UCSD-AML1 (cell line): ENCODE results near the gene PLEKHM3.
"Not testable (repeated sequence)": the region's sequence is repeated elsewhere in the genome, so short reads cannot be mapped to it uniquely, and the experiment has no call there.

Experiments
- DNase-seq: peaks from one replicate; lab custom pipeline; 2025; ENCODE audit not compliant: unreplicated experiment; lab: John Stamatoyannopoulos, UW

Gene PLEKHM3

DNA sequence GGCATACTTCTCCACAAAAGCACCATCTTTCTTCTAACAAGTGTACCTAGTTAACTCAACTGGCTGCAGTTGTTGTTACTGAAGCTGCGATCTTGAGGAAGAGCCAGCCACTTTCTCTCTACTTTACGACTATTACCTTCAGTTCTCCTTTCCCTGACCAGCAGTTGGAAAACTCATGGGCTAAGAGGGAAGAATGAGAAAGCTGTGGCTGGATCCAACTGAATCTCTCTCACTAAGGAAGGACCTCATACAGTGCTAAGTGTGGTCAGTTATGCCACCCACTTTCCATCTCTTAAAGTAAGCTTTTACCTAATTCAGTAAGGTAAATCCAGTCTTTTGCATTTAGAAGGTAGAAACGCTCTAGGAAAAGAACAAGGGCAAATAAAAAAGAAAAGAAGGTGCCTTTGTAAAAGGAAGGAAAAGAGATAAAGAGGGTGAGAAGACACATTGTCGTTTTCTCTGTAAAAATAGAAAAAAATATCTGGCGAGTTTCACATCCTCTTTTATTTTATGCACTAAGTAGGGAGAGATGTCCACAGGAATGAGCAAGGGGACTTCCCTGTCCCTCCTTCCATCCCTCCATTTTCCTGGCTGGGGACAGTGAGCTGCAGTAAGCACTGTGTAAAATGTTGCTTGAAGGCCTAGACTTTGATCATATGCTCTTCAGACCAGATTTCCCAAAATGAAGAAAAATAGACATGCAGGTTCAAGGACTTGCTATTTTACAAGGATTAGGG lies 73.4 kb downstream of the PLEKHM3 start:
- no peak for DNase-seq

DNA sequence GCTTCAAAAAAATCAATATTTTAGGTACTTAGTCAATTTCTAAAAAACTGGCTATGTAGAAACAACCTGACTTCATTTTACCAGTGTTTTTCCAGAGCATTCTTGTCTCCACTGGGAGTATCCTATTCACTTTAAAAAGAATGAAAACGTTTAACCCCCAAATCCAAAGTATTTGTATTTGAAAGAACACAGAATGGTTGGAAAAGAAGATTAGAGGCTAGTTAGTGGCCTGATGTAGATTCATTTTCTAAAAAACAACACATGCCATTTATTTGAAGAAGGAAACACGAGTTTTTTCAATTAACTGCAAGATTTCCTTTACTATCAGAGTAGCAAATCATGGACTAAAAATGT lies 74.6 kb downstream of the PLEKHM3 start:
- no peak for DNase-seq

DNA sequence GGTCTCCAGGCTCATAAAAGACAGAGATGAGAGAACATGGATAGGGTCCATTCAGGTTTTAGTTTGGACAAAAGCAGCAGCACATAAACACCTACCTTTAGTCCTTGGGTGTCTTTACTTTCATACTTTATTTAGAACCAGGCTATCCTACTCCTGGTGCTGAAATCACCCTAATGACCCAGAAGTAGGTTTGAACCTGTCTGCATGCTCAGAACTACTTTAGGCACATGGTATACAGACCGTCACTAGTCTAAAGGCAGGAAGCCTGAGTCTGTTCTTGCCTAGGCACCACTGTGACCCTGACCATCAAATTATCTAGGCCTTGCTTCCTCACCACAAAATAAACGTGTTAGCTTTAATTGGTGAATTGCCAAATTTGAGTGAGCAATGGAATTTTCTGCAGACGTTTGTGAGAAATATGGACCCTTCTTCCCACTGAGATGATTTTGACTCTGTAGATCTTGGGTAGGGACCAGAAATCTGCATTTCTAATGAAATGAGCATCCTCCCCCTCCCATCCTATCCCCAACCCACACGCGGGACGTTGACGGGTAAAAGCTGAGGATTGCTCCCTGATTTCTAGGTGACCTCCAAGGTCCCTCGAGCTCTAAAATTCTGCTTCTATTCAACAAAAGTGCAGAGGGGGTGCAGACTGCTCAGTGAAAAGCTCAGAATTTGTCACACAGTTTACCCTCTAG lies 75.1 kb downstream of the PLEKHM3 start:
- no peak for DNase-seq

DNA sequence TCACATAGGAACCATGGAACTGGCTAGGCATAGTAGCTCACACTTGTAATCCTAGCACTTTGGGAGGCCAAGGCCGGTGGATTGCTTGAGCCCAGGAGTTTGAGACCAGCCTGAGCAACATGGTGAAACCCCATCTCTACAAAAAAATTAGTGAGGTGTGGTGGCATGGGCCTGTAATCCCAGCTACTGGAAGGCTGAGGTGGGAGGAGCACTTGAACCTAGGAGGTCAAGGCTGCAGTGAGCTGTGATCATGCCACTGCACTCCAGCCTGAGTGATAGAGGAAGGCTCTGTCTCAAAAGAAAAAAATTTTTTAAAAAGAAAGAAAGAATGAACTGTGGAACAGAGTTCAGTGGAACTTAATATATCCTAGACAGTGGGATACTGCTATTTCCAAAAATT lies 76.1 kb downstream of the PLEKHM3 start:
- not testable (repeated sequence) for DNase-seq

DNA sequence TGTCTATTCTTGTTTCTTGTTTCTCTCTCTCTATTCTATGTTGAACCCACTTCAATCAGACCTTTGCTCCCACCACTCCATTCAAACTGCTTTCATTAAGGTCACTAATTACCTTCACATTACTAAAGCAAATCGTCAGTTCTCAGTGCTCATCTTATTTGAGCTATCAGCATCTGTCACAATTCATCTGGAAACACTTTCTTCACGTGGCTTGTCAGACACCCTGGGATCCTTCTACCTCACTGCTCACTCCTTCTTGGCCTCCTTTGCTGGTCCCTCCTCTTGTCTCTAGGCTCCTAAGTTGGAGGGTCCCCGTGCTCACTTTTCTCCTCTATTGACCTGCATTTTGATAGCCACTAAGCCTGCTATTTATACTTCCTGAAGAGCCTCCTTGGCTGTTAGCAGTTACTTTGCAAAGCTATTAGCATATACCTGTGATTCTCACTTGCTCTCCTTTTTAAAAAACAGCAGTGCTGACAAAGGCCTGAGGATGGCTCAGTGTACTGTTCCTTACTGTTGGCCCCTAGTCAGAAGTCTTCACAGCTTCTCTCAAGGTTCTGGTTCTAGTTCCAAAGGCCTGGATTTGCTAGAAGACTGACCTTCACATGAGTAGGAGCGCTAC lies 80.2 kb downstream of the PLEKHM3 start:
- no peak for DNase-seq

DNA sequence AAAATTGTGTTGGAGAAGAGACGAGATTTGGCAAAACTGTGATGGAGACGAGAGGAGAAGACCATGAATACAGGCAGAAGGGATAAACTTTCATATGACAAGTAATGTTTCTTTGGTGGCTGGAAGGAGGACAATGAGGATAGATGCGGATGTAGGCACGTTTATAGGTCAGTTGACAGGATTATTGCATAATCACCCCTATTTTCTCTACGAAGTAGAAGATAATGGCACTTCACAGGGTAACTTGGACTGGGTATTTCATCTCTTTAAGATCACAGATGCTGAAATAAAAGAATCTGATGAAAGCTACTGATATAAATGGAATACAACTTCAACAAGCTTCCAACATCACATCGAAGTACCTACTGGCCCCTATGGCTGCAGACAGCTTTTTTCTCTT lies 81.0 kb downstream of the PLEKHM3 start:
- no peak for DNase-seq

DNA sequence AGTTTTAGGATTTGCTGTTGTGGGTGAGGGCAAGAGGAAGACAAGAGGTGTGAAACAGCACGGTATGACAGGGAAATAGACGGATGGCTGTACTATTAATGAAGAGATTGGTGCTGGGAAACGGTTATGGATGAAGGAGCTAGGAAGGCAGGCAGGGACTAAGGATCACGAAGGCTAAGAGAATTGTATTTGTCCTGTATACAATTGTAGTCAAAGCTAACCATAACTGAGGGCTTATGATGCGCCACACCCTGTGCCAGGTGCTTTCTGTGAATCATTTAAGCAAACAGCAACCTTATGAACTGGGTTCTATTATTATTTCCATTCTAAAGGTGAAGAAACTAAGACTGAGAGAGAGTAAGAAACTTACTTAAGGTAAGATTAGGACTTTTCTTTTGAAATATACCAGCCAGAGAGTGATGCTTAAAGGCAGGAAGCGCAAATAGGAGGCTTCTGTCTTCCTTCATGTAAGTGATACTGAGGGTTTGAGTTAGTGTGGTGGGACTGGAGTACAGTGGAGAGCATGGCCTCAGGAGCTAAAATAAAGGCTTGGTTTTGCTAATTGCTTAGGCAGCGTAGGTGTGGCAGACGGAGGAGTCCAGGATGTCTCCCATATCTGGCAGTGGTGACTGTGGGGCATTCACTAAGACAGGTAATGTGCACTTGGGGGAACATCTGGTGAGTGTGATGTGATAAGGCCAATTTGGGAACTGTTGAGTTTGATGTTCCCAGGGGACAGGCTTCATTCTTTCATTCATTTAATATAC lies 85.8 kb downstream of the PLEKHM3 start:
- DNase-seq = no peak

DNA sequence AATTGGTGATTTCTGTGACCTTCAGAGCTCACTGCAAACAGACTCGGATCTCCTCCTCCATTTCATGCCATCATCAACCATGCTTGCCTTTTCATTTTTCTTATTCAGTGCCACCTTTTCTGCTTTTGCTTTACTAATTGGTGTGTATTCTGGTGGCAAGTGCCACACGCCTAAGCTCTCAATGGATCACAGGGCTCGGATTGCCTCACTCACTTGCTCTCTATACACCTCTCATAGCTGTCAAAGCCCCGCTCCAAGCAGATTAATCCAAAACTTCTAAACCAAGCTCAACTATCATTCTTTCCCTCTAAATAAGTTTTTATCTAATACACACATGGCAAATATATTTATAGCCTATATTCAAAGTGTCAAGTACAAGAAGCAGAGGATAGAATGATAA lies 86.4 kb downstream of the PLEKHM3 start:
- no peak for DNase-seq

DNA sequence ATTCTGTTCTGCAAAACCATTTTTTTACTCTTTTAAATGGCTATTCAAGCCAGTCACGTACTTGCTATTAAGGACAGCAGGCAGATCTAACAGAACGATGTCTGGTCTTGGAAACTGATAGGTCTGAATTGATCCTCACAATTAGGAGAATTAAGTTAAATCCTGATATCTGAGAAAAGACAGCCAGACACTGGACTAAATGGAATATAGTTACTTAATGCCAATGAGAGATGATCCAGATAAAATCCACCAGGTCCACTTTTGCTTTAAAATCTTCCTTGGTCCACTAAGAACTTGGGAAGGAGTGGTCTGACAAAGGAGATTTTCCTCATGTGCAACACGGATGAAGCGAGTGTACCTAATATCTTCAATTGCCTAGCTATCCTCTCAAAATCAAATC lies 86.9 kb downstream of the PLEKHM3 start:
- no peak for DNase-seq

DNA sequence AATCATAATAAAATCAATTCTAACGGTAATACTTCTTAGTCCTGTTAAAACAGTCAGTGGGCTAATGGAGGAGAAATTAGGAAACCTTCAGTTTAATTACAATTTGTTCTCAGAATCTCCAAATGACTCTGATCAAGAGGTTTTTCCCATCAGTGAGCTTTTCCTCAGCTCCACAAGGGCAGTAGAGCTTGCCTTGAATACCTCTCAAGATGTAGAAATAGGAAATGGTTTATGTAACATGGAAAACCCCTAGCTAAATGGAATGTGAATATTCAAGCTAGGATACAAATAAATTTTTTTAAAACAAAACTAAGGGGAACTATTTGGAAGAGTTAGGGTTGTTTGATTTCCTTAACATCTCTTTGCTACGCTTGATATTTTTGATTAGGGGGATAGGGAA lies 87.5 kb downstream of the PLEKHM3 start:
- DNase-seq = no peak

DNA sequence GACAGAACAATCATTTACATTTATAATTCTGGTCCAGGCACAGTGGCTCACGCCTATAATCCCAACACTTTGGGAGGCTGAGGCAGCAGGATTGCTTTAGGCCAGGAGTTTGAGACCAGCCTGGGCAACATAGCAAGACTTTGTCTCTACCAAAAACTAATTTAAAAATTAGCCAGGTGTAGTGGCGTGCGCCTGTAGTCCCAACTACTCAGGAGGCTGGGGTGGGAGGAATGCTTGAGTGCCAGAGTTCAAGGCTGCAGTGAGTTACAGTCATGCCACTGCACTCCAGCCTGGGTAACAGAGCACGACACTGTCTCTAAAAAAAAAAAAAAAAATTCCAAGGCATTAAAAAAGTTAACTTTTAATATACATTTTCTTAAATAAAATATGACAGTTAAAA lies 88.1 kb downstream of the PLEKHM3 start:
- DNase-seq = no peak

DNA sequence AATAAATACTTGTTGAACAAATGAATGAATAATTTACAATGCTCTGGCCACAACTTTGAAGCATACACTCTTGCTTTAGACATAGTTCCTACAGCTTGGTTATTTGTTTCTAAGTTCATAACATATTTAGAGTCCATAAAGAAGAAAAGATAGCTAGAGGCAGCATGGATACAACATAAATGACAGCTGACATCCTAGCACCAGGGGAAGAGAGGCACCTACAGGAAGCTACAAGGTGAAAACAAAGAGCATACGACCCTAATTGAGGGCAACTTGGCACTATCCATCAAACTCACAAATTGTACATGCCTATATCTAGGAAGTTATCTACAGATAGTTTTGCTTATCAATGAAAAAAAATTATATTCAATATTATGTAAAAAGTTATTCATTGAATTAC lies 88.9 kb downstream of the PLEKHM3 start:
- DNase-seq = no peak

DNA sequence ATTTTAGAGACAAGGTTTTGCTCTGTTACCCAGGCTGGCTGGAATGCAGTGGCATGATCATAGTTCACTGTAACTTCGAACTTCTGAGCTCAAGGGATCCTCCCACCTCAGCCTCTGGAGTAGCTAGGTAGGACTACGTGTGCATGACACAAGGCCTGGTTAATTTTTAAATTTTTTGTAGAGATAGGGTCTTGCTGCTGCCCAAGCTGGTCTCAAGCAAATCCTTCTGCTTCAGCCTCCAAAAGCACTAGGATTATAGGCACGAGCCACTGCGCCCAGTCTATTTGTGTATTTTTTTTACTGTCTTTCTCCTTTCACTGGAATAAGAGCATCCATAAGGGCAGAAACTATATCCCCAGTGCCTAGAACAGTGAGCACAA lies 89.3 kb downstream of the PLEKHM3 start:
- DNase-seq = no peak

DNA sequence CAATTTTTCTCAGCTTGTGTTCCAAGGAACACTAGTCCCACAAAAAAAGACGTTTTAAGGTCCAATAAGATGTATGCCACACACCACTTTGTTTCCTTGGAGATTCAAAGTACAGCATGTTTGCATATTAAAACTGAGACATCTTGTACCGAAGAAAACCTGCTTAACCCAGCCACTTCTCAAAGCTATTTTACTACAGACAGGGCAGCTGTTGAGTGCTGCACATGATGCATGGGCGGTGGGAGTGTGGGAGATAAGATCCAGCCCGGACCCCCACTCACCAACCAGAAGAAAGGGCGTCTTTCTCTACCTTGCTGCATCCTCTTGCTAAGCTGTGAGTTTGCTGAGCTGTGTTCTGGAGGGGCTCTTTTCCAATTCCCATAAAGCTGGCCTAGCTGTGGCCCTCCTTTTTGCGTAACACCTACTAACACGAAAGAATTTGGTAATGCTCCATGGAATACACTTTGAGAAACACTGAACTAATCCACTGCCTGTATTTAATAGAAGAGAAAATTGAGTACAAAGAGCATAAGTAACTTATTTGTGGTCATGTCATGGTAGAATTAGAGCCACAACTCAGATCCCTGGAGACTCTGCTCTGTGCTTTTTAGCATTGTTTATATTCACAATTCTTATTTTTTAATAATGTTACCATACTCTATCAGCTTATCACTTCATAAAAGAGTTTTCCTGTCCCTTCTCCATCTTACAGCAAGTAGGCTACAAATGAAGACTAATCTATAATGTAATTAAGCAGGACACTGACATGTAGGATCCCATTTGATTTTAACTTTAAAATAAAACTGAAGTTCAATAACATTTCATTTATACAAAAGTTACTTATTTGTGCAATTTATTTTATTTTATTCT lies 90.0 kb downstream of the PLEKHM3 start:
- DNase-seq = no peak

DNA sequence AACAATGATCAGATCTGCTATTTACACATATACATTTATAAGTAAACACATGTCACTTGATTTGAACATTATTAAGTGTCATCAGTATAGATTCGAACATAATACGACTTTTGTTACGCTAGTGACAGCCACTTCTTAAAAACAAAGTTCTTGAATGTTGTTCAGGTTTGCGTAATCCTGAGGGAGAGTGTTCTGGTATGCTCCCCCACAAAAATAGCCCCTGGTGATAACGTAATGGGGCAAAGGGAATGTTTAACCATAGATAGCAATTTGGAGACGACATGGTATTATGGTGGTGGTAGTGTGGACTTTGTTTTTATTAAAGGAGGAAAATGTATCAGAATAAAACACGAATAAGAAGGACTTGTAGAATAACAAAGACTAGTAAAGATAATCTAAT lies 90.6 kb downstream of the PLEKHM3 start:
- no peak for DNase-seq

DNA sequence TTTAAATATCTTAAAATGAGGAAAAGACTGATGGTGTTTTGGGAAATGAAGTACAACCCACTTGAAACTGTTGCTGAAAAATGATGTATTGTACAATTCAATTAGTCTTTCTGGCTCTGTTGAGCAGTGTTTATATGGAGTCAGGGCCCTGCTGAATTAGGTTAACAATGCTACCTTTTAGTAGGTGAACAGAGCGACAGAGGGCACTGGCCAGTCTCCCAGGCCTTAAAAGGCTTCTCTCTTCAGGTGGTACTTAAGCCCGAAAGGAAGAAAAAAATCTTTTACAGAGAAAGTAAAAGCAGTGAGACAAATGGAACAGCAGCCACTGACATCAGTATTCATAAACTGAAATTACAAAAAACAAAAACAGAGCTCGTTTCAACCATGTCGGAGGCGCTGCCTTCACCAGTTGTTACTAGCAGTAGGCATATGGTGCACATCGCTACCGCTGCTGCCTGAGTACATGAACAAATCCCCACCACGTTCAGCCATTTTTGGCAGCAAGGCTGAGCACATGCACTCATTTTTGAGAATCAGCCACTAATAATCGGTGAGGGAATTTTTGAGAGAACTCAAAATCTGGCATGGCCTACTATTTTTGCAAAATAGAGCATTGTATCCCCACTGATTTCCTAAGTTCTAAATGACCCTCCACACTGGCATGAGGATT lies 91.8 kb downstream of the PLEKHM3 start:
- no peak for DNase-seq

DNA sequence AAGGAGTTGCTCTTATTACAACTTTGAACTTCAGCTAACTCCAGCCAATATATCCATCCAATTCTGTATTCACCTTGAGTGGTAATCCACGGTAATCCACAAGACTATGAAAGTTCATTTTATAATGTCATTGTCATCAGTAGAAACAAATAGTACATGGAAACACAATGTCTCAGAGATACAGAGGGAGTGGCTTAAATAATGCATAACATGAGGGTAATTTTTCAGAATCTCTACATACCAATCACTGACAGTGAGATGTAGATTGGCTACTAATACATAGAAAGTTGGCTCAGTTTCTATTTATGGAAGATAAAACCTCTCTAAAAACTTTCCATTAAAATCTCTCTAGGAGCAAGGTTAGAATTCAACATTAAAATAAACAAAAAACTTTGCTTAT lies 93.2 kb downstream of the PLEKHM3 start:
- DNase-seq = no peak

DNA sequence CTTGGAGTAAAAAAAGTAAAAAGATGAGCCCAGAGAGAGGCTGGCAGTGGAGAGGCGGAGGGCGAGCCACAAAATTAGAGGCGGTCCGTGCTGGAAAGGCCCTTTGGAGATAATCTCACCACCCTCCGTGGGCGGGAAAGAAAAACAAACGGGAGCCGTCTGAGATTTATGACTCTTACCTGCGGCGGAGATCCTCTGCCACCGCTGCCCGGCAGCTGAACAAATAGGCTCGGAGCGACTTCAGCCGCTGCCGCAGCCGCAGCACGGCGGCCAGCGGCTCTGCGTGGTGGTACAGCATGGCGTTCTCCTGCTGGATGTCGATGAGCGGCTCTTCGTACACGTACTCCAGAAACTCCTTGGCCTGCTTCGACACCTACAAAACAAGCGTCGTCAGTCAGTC lies 94.6 kb downstream of the PLEKHM3 start:
- no peak for DNase-seq

DNA sequence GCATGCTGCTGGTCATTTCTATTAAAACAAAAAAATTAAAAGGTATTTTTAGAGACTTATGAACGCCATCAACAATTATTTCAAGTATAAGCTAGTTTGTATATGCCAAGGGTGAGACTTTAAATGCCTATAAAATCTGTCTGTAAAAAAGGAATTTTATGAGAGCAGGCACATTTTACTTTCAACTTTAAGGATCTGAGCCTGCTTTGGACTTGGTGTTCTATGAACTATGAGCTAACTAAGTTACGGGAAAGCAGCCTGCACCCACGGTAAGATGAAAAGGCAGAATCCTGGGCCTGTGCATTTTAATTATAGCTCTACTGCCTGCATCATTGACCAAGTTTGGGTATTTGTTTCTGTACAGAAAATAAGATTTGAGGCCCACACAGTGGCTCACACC lies 95.4 kb downstream of the PLEKHM3 start:
- no peak for DNase-seq

DNA sequence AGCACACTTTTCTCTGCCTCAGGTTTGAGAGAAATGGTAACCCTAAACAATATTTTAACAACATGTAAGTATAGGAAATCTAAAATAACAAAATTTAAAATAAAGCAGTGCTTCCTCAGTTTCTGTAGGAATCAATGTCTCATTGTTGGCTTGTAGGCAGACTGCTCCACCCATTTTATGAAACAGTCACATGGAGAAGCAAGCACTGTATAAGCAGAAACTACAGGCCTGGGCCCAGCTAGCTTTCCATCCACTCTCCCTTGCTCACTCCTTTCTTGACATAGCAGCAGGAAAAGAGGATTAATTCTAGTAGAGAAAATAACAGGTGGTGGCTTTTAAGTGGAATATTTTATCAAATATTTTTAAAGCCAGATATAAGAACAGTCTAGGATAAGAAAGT lies 97.2 kb downstream of the PLEKHM3 start:
- DNase-seq = no peak

DNA sequence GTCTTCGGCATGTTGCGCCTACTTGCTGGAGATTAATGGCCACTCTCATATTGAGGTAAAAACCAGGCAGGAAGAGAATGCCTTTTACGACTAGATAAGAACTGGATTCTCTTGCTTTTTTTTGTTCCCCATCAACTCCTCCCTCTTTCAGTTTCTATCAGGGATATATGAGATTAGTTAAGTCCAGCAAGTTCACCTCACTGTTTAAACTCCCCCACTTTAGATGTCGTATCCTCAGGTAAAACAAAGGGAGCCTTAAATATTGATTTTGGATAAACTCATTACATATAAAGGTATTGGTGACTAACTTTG lies 98.4 kb downstream of the PLEKHM3 start:
- DNase-seq = no peak
